Mesenchymal stem cell (in vitro differentiated cells and primary cell): Measurements from ENCODE around the gene GCH1.
"Not testable (repeated sequence)": the region's sequence is repeated elsewhere in the genome, so short reads cannot be mapped to it uniquely, and the experiment has no call there.

Experiments used
- DNase-seq: peaks from one replicate; pipeline ENCODE4 v3.0.0-alpha.2; 2013
- H2AFZ ChIP-seq: one replicate; pipeline ENCODE4 v1.6.1; 2013; ENCODE audit warnings: low read depth, mild to moderate bottlenecking, control low read depth, inconsistent platforms, low read length, moderate library complexity
- H2AK5ac ChIP-seq: 2 replicates; pipeline ENCODE4 v1.6.1; 2013; ENCODE audit warnings: low read length, moderate library complexity, mild to moderate bottlenecking, inconsistent platforms; ENCODE audit not compliant: severe bottlenecking
- H2BK120ac ChIP-seq: one replicate; pipeline ENCODE4 v1.6.1; 2013; ENCODE audit warnings: low read depth, mild to moderate bottlenecking, inconsistent platforms, low read length, moderate library complexity
- H2BK12ac ChIP-seq, 2 experiments: one replicate each; pipeline ENCODE4 v1.6.1; 2013; ENCODE audit warnings: inconsistent platforms in 2 of 2, low read length in 2 of 2, mild to moderate bottlenecking in 2 of 2, moderate library complexity in 2 of 2, control low read depth in 1 of 2
- H2BK15ac ChIP-seq: one replicate; pipeline ENCODE4 v1.6.1; 2013; ENCODE audit warnings: mild to moderate bottlenecking, low read depth, inconsistent platforms; ENCODE audit not compliant: poor library complexity, severe bottlenecking
- H2BK5ac ChIP-seq: 2 replicates; pipeline ENCODE4 v1.6.1; 2013; ENCODE audit warnings: low read depth, mild to moderate bottlenecking, low read length, control low read depth, inconsistent platforms; ENCODE audit not compliant: poor library complexity, severe bottlenecking
- H3K14ac ChIP-seq, 2 experiments: one replicate each; pipeline ENCODE4 v1.6.1; 2013; ENCODE audit warnings: inconsistent platforms in 2 of 2, low read length in 2 of 2, control low read depth in 1 of 2, mild to moderate bottlenecking in 1 of 2, moderate library complexity in 1 of 2
- H3K18ac ChIP-seq, 2 experiments: one replicate each; pipeline ENCODE4 v1.6.1; 2013; ENCODE audit warnings: inconsistent platforms in 2 of 2, low read length in 2 of 2, control low read depth in 1 of 2, low read depth in 1 of 2, mild to moderate bottlenecking in 1 of 2
- H3K23ac ChIP-seq, 2 experiments: one replicate each; pipeline ENCODE4 v1.6.1; 2013; ENCODE audit warnings: inconsistent platforms in 2 of 2, low read length in 2 of 2, mild to moderate bottlenecking in 2 of 2, moderate library complexity in 2 of 2, control low read depth in 1 of 2
- H3K27ac ChIP-seq: 2 replicates; pipeline ENCODE4 v1.5.1; 2013; ENCODE audit warnings: mild to moderate bottlenecking, moderate library complexity, low read length, control low read depth, inconsistent platforms; ENCODE audit not compliant: poor library complexity, severe bottlenecking
- H3K27me3 ChIP-seq, 2 experiments: 2 replicates each; pipeline versions ENCODE4 v1.6.1 to v1.7.0; 2013; ENCODE audit warnings: low read length in 2 of 2, mild to moderate bottlenecking in 2 of 2, moderate library complexity in 2 of 2, control low read depth in 1 of 2, inconsistent platforms in 1 of 2; ENCODE audit not compliant: control insufficient read depth in 1 of 2, insufficient read depth in 1 of 2
- H3K36me3 ChIP-seq, 2 experiments: 2 replicates each; pipeline versions ENCODE4 v1.6.1 to v1.7.0; 2013; ENCODE audit warnings: low read length in 2 of 2, control low read depth in 1 of 2, inconsistent platforms in 1 of 2, low read depth in 1 of 2, mild to moderate bottlenecking in 1 of 2; ENCODE audit not compliant: insufficient read depth in 2 of 2, control insufficient read depth in 1 of 2
- H3K4ac ChIP-seq, 2 experiments: one replicate each; pipeline ENCODE4 v1.6.1; 2013; ENCODE audit warnings: inconsistent platforms in 2 of 2, low read length in 2 of 2, mild to moderate bottlenecking in 2 of 2, moderate library complexity in 2 of 2, control low read depth in 1 of 2, low read depth in 1 of 2
- H3K4me1 ChIP-seq: 2 replicates; pipeline ENCODE4 v1.6.1; 2013; ENCODE audit warnings: low read depth, low read length, control low read depth; ENCODE audit not compliant: control insufficient read depth, insufficient read depth
- H3K4me2 ChIP-seq: 2 replicates; pipeline ENCODE4 v1.6.1; 2013; ENCODE audit warnings: low read length, mild to moderate bottlenecking, inconsistent platforms; ENCODE audit not compliant: poor library complexity, severe bottlenecking
- H3K4me3 ChIP-seq, 2 experiments: 2 replicates each; pipeline versions ENCODE4 v1.5.1 to v1.7.0; 2013; ENCODE audit warnings: low read length in 2 of 2, mild to moderate bottlenecking in 2 of 2, control low read depth in 1 of 2, low read depth in 1 of 2; ENCODE audit not compliant: insufficient read depth in 1 of 2
- H3K79me1 ChIP-seq: replicated peaks from 2 replicates; pipeline ENCODE4 v1.6.1; 2013; ENCODE audit warnings: mild to moderate bottlenecking, control low read depth, low read length, inconsistent platforms; ENCODE audit not compliant: poor library complexity, severe bottlenecking
- H3K9ac ChIP-seq: 2 replicates; pipeline ENCODE4 v1.7.0; 2013; ENCODE audit warnings: mild to moderate bottlenecking, low read length, moderate library complexity
- H3K9me3 ChIP-seq: 2 replicates; pipeline ENCODE4 v1.7.0; 2013; ENCODE audit warnings: mild to moderate bottlenecking, low read length; ENCODE audit not compliant: control insufficient read depth
- H4K8ac ChIP-seq: one replicate; pipeline ENCODE4 v1.6.1; 2013; ENCODE audit warnings: inconsistent platforms, mild to moderate bottlenecking, low read length, moderate library complexity
- H4K91ac ChIP-seq: one replicate; pipeline ENCODE4 v1.6.1; 2013; ENCODE audit warnings: mild to moderate bottlenecking, low read length, inconsistent platforms
- WGBS: methylation state at CpG from one replicate; pipeline ENCODE4 v1.1.7; 2013; ENCODE audit warnings: mixed read lengths; 5-methylcytosine and 5-hydroxymethylcytosine counted together

GCH1 gene

GRCh38 chr14:54902143-54902520 lies 494 bp downstream of the GCH1 start:
- H3K14ac ChIP-seq = no peak overlapping the region
- WGBS = under 1% methylated on average over 32 of the region's 37 CpGs
- peak overlapping the region; percentile 60 for H4K8ac ChIP-seq

GRCh38 chr14:54901380-54902142 lies 1.1 kb downstream of the GCH1 start:
- peak overlapping the region; percentile 54 to 64 for H3K18ac ChIP-seq
- peak overlapping the region; percentile 83 for H3K9ac ChIP-seq
- no peak overlapping the region for H2AK5ac ChIP-seq
- H4K91ac ChIP-seq = no peak overlapping the region
- H3K4me1 ChIP-seq = peaks cover 16% of the 10 kb centered on the region
- H3K36me3 ChIP-seq = no peaks in the 10 kb centered on the region
- peak; percentile 20 for DNase-seq
- H3K14ac ChIP-seq = no peak overlapping the region
- H2AFZ ChIP-seq = peak overlapping the region; percentile 46
- no peaks in the 10 kb centered on the region for H3K79me1 ChIP-seq
- no peak overlapping the region for H3K23ac ChIP-seq
- H2BK120ac ChIP-seq = peak overlapping the region; percentile 85
- peak overlapping the region; percentile 71 to 90 for H3K4me3 ChIP-seq
- no peak overlapping the region for H2BK5ac ChIP-seq
- WGBS = 2% methylated on average over 32 of the region's 42 CpGs
- H3K27ac ChIP-seq = no peak overlapping the region
- H2BK12ac ChIP-seq = no peak overlapping the region
- peak overlapping the region; percentile 98 for H3K4me2 ChIP-seq
- no peak overlapping the region for H3K4ac ChIP-seq
- H3K27me3 ChIP-seq = no peaks in the 10 kb centered on the region
- peak overlapping the region; percentile 52 for H2BK15ac ChIP-seq
- H3K9me3 ChIP-seq = no peaks in the 10 kb centered on the region
- peak overlapping the region; percentile 60 for H4K8ac ChIP-seq

More at GRCh38 chr14:54902143-54902520, 494 bp downstream of the GCH1 start:
- H4K91ac ChIP-seq = no peak overlapping the region
- H3K4me1 ChIP-seq = peaks cover 16% of the 10 kb centered on the region
- H3K27me3 ChIP-seq = no peaks in the 10 kb centered on the region
- no peaks in the 10 kb centered on the region for H3K36me3 ChIP-seq
- H3K4me3 ChIP-seq = peak overlapping the region; percentile 71 to 90
- no peak overlapping the region for H2AK5ac ChIP-seq
- peak; percentile 87 for DNase-seq
- H3K4ac ChIP-seq = no peak overlapping the region
- H3K23ac ChIP-seq = peak overlapping the region in 1 of 2 experiments; percentile 35
- H3K9ac ChIP-seq = peak overlapping the region; percentile 83
- H2BK15ac ChIP-seq = peak overlapping the region; percentile 52
- no peaks in the 10 kb centered on the region for H3K9me3 ChIP-seq
- H2BK120ac ChIP-seq = no peak overlapping the region
- H3K18ac ChIP-seq = peak overlapping the region; percentile 19 to 64
- peak overlapping the region; percentile 46 for H2AFZ ChIP-seq
- peak overlapping the region; percentile 98 for H3K4me2 ChIP-seq
- no peaks in the 10 kb centered on the region for H3K79me1 ChIP-seq
- no peak overlapping the region for H3K27ac ChIP-seq
- H2BK5ac ChIP-seq = no peak overlapping the region
- no peak overlapping the region for H2BK12ac ChIP-seq

- no peak overlapping the region for H2BK120ac ChIP-seq
- no peaks in the 10 kb centered on the region for H3K27me3 ChIP-seq
- no peak overlapping the region for H2BK12ac ChIP-seq
- no peak overlapping the region for H3K4me2 ChIP-seq
- H3K4ac ChIP-seq = no peak overlapping the region
- no peak overlapping the region for H3K14ac ChIP-seq
- H4K8ac ChIP-seq = no peak overlapping the region
- H3K23ac ChIP-seq = no peak overlapping the region
- H3K79me1 ChIP-seq = no peaks in the 10 kb centered on the region
- 100% methylated on average over 3 of the region's 5 CpGs for WGBS
- H4K91ac ChIP-seq = no peak overlapping the region
- H3K27ac ChIP-seq = no peak overlapping the region
- DNase-seq = no peak
- H3K4me3 ChIP-seq = no peak overlapping the region
- H2AK5ac ChIP-seq = no peak overlapping the region
- H3K4me1 ChIP-seq = peaks cover 16% of the 10 kb centered on the region
- no peak overlapping the region for H3K18ac ChIP-seq
- H2AFZ ChIP-seq = no peak overlapping the region
- H3K36me3 ChIP-seq = no peaks in the 10 kb centered on the region
- no peak overlapping the region for H3K9ac ChIP-seq
- no peak overlapping the region for H2BK15ac ChIP-seq
- no peak overlapping the region for H2BK5ac ChIP-seq
- no peaks in the 10 kb centered on the region for H3K9me3 ChIP-seq
Measured at GRCh38 chr14:54899573-54899972, 3.1 kb downstream of the GCH1 start.

- H4K91ac ChIP-seq, H3K79me1 ChIP-seq, H3K18ac ChIP-seq, H3K27ac ChIP-seq, H3K4ac ChIP-seq, H2BK12ac ChIP-seq, H3K9me3 ChIP-seq, H2AFZ ChIP-seq, H3K23ac ChIP-seq, H3K4me3 ChIP-seq, H2BK15ac ChIP-seq, H2BK5ac ChIP-seq, H2BK120ac ChIP-seq, H2AK5ac ChIP-seq, H3K4me2 ChIP-seq, H3K14ac ChIP-seq, H3K36me3 ChIP-seq, H4K8ac ChIP-seq, H3K9ac ChIP-seq, H3K27me3 ChIP-seq: not testable (repeated sequence)
- DNase-seq = peak; percentile 66
- WGBS = 67% methylated on average over 3 of the region's 5 CpGs
- H3K4me1 ChIP-seq = peaks cover 13% of the 10 kb centered on the region
Measured at GRCh38 chr14:54897809-54898555, 4.6 kb downstream of the GCH1 start.
